ENCODE data around the gene NPLOC4.

DNA sequence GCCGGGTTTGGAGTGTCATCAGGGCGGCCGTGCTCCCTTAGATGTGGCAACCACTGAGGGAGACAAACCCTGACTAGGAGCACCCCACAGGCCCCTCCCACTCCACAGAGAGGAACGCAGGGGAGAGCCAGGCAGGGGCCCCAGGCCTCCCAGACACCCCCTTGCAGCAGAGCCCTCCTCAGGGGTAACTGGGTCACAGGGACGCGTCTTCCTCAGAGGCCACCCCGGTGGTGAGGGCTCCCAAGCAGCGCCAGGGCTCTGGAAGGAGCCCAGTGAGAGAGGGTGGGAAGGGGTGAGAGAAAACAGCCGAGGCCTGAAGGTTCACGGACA, 97.4 kb downstream of the NPLOC4 start:
- TF ChIP-seq, protein P1, sequence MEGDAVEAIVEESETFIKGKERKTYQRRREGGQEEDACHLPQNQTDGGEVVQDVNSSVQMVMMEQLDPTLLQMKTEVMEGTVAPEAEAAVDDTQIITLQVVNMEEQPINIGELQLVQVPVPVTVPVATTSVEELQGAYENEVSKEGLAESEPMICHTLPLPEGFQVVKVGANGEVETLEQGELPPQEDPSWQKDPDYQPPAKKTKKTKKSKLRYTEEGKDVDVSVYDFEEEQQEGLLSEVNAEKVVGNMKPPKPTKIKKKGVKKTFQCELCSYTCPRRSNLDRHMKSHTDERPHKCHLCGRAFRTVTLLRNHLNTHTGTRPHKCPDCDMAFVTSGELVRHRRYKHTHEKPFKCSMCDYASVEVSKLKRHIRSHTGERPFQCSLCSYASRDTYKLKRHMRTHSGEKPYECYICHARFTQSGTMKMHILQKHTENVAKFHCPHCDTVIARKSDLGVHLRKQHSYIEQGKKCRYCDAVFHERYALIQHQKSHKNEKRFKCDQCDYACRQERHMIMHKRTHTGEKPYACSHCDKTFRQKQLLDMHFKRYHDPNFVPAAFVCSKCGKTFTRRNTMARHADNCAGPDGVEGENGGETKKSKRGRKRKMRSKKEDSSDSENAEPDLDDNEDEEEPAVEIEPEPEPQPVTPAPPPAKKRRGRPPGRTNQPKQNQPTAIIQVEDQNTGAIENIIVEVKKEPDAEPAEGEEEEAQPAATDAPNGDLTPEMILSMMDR (IDR thresholded peaks at IDR 0.05): no peak
- no peak for TF ChIP-seq POLR2A (IDR thresholded peaks at IDR 0.05)

All from uterus (tissue), 2 donors.